ENCODE data around the gene EMP2.

DNA sequence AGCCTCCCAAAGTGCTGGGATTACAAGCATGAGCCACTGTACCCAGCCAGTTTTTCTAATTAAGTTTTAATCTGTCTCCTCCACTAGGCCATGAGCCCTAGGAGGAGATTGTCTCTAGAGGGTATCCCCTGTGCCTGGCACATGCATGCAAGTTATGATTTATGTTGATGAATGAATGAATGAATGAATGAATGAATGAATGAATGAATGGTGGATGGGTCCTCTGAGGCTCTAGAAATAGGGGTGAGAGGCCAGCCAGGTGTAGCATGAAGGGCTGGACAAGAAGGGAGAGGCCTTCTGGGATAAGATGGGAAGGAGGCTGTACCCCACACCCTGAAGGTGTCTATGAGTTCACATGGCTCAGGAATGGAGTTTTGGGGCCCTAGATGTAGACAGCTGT lies 48.8 kb downstream of the EMP2 start:
- TF ChIP-seq, protein P1, sequence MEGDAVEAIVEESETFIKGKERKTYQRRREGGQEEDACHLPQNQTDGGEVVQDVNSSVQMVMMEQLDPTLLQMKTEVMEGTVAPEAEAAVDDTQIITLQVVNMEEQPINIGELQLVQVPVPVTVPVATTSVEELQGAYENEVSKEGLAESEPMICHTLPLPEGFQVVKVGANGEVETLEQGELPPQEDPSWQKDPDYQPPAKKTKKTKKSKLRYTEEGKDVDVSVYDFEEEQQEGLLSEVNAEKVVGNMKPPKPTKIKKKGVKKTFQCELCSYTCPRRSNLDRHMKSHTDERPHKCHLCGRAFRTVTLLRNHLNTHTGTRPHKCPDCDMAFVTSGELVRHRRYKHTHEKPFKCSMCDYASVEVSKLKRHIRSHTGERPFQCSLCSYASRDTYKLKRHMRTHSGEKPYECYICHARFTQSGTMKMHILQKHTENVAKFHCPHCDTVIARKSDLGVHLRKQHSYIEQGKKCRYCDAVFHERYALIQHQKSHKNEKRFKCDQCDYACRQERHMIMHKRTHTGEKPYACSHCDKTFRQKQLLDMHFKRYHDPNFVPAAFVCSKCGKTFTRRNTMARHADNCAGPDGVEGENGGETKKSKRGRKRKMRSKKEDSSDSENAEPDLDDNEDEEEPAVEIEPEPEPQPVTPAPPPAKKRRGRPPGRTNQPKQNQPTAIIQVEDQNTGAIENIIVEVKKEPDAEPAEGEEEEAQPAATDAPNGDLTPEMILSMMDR (IDR thresholded peaks at IDR 0.05 in 4 of 5, conservative IDR thresholded peaks at IDR 0.05 in 1 of 5) = no peak
- no peak for TF ChIP-seq POLR2A (IDR thresholded peaks at IDR 0.05)
